Activated CD4-positive, CD25-positive, alpha-beta regulatory T cell (primary cell): Measurements from ENCODE around the gene NDUFA3.

Experiments used
- DNase-seq, 4 experiments: peaks; one replicate each; lab custom pipeline; 2025; lab: John Stamatoyannopoulos, UW

The NDUFA3 gene

GRCh38 chr19:54107876-54108490 is 5.3 kb downstream of the NDUFA3 start:
- DNase-seq, result no peak

GRCh38 chr19:54108496-54108895 is 5.8 kb downstream of the NDUFA3 start:
- DNase-seq, result no peak

- no peak for DNase-seq
Measured at GRCh38 chr19:54109651-54110050, 7.0 kb downstream of the NDUFA3 start.

- no peak for DNase-seq
Measured at GRCh38 chr19:54114340-54115108, 11.9 kb downstream of the NDUFA3 start.

GRCh38 chr19:54115109-54116063 is 12.7 kb downstream of the NDUFA3 start, which contains the start of the genes PRPF31 and TFPT:
PRPF31 (plus strand) TSS chr19:54115754; CDS start chr19:54118279, 2,525 bp downstream.
TFPT (minus strand) TSS chr19:54115657; CDS start chr19:54115269, 388 bp downstream.
- DNase-seq, result peak; percentile 86 to 95 (median 88)

GRCh38 chr19:54121259-54121658 is 18.6 kb downstream of the NDUFA3 start:
- no peak for DNase-seq

GRCh38 chr19:54123682-54124081 is 21.0 kb downstream of the NDUFA3 start:
- DNase-seq, result no peak

- DNase-seq, result no peak
Measured at GRCh38 chr19:54124393-54124792, 21.7 kb downstream of the NDUFA3 start.

- no peak for DNase-seq
Measured at GRCh38 chr19:54125713-54126112, 23.1 kb downstream of the NDUFA3 start.

- DNase-seq, result no peak
Measured at GRCh38 chr19:54127688-54128440, 25.2 kb downstream of the NDUFA3 start.

GRCh38 chr19:54128441-54128725 is 25.7 kb downstream of the NDUFA3 start:
- DNase-seq, result no peak

- no peak for DNase-seq
Measured at GRCh38 chr19:54128796-54129616, 26.4 kb downstream of the NDUFA3 start.

GRCh38 chr19:54129617-54129996 is 27.0 kb downstream of the NDUFA3 start:
- no peak for DNase-seq

- no peak for DNase-seq
Measured at GRCh38 chr19:54133312-54133956, 30.8 kb downstream of the NDUFA3 start.

GRCh38 chr19:54133957-54134590 is 31.4 kb downstream of the NDUFA3 start:
- no peak for DNase-seq

- no peak for DNase-seq
Measured at GRCh38 chr19:54136086-54136863, 33.6 kb downstream of the NDUFA3 start.

GRCh38 chr19:54136864-54137698 is 34.4 kb downstream of the NDUFA3 start:
- DNase-seq, result peak; percentile 96 to 99 (median 98)
